Naive thymus-derived CD4-positive, alpha-beta T cell (primary cell): ENCODE results near the gene MINK1. TPM values are rescaled to one million over a fixed set of nuclear protein-coding genes. Genes with fewer than 3 reads are reported as not detected.

ENCODE experiments used
- ATAC-seq: fragments of 150-1000 bp; cut with Tn5 transposase; 2 replicates; pipeline ENCODE4 v1.10.0; 2021; ENCODE audit warnings: mild to moderate bottlenecking, moderate library complexity
- CTCF ChIA-PET: fragments of 350-600 bp; sonication (Branson Sonifier 250); formaldehyde crosslinking; loops from one replicate; lab custom pipeline; 2021; ENCODE audit warnings: antibody characterized with exemption; lab: Charles Lee
- POLR2A ChIA-PET: fragments of 350-600 bp; sonication (Branson Sonifier 250); formaldehyde crosslinking; loops from one replicate; lab custom pipeline; 2021; ENCODE audit warnings: antibody characterized with exemption, inconsistent platforms; lab: Charles Lee
- DNase-seq, 9 donors: peaks; one replicate each; pipeline versions ENCODE4 v3.0.0 to v3.0.0-alpha.2; 2020 to 2022; ENCODE audit warnings: mixed read lengths in 1 of 9
- H3K27ac ChIP-seq: one replicate; pipeline ENCODE4 v1.7.0; 2013; ENCODE audit warnings: mild to moderate bottlenecking, low read depth, low read length, moderate library complexity
- H3K27me3 ChIP-seq, 2 donors: one replicate each; pipeline ENCODE4 v1.7.0; 2013; ENCODE audit warnings: low read length in 2 of 2, mild to moderate bottlenecking in 2 of 2, moderate library complexity in 2 of 2; ENCODE audit not compliant: control insufficient read depth in 2 of 2, insufficient read depth in 2 of 2
- H3K36me3 ChIP-seq, 3 experiments: 1 replicate in 2 of 3; 2 replicates in 1 of 3; pipeline ENCODE4 v1.7.0; 2013; ENCODE audit warnings: low read length in 3 of 3, mild to moderate bottlenecking in 3 of 3, moderate library complexity in 1 of 3; ENCODE audit not compliant: insufficient read depth in 3 of 3, control insufficient read depth in 2 of 3
- H3K4me1 ChIP-seq, 2 donors: one replicate each; pipeline ENCODE4 v1.7.0; 2013; ENCODE audit warnings: low read length in 2 of 2, mild to moderate bottlenecking in 2 of 2, moderate library complexity in 1 of 2; ENCODE audit not compliant: control insufficient read depth in 2 of 2, insufficient read depth in 2 of 2
- H3K4me3 ChIP-seq: 2 replicates; pipeline ENCODE4 v1.7.0; 2013; ENCODE audit warnings: mild to moderate bottlenecking, low read length
- H3K9me3 ChIP-seq, 3 experiments: 1 replicate in 2 of 3; 2 replicates in 1 of 3; pipeline ENCODE4 v1.7.0; 2013; ENCODE audit warnings: low read length in 3 of 3; ENCODE audit not compliant: control insufficient read depth in 2 of 3
- H3K27ac Mint-ChIP-seq, 9 donors: one replicate each; pipeline ENCODE4 v1.8.0; 2020 to 2022; ENCODE audit warnings: mixed read lengths in 9 of 9, mild to moderate bottlenecking in 8 of 9, moderate library complexity in 5 of 9, inconsistent platforms in 2 of 9
- H3K27me3 Mint-ChIP-seq, 5 donors: one replicate each; pipeline ENCODE4 v1.8.0; 2021 to 2022; ENCODE audit warnings: mixed read lengths in 5 of 5, mild to moderate bottlenecking in 1 of 5
- H3K36me3 Mint-ChIP-seq, 5 donors: one replicate each; pipeline ENCODE4 v1.8.0; 2020 to 2022; ENCODE audit warnings: mixed read lengths in 5 of 5, mild to moderate bottlenecking in 3 of 5, inconsistent platforms in 1 of 5
- H3K4me1 Mint-ChIP-seq, 7 donors: one replicate each; pipeline ENCODE4 v1.8.0; 2020 to 2022; ENCODE audit warnings: mixed read lengths in 7 of 7, mild to moderate bottlenecking in 3 of 7, inconsistent platforms in 1 of 7
- H3K4me3 Mint-ChIP-seq, 10 donors: one replicate each; pipeline ENCODE4 v1.8.0; 2020 to 2022; ENCODE audit warnings: mild to moderate bottlenecking in 10 of 10, mixed read lengths in 10 of 10, moderate library complexity in 6 of 10, inconsistent platforms in 2 of 10
- H3K9me3 Mint-ChIP-seq, 11 donors: one replicate each; pipeline ENCODE4 v1.8.0; 2020 to 2022; ENCODE audit warnings: mixed read lengths in 11 of 11, mild to moderate bottlenecking in 4 of 11, inconsistent platforms in 1 of 11, moderate library complexity in 1 of 11
- intact Hi-C, 2 donors: fragments of 100-400 bp; cut with micrococcal nuclease; formaldehyde crosslinking; loops; one replicate each; pipeline ENCODE4 v1.15.1; 2023
- polyA plus RNA-seq, 2 donors: library from polyadenylated mRNA; unstranded; fragments of 300-500 nt; fragmentation: Illumina TruSeq; gene quantifications; one replicate each; pipeline ENCODE4 v1.2.3, GENCODE V29; 2021
- total RNA-seq, 6 experiments: library from RNA in 5 of 6; stranded (reverse) in 5 of 6; gene quantifications; 1 replicate in 5 of 6; 2 replicates in 1 of 6; pipeline ENCODE4 v1.2.3 and lab custom pipeline; 2021 to 2026

The MINK1 gene
- total and polyA plus RNA-seq, 7 experiments from 2014 or later = 8.3 to 142 (median 102) TPM

- Histone ChIP-seq H3K27me3 (no peaks in the 10 kb centered on the region), H3K4me3 (no peak overlapping the region), H3K36me3 (peaks cover 0 to 3% (median 0%) of the 10 kb centered on the region in 3 experiments), H3K27ac (no peak overlapping the region), H3K4me1 (no peaks in the 10 kb centered on the region), H3K9me3 (no peaks in the 10 kb centered on the region)
- ChIA-PET POLR2A (interaction anchor here (0.5 to 0.9 kb wide), 2 partner anchors 9 to 16 kb away, joined by 3 to 4 read pairs; no protein-coding TSS in a partner anchor), CTCF (no interaction called here)
- Mint-ChIP-seq H3K27me3 (no peaks in the 10 kb centered on the region), H3K27ac (no peak overlapping the region), H3K36me3 (peaks cover 0 to 26% (median 5%) of the 10 kb centered on the region in 5 donors), H3K4me3 (no peak overlapping the region), H3K9me3 (peaks cover 0 to under 1% (median 0%) of the 10 kb centered on the region in 11 donors), H3K4me1 (peaks cover 30 to 62% (median 48%) of the 10 kb centered on the region in 7 donors)
- no peak for DNase-seq
- intact Hi-C loops = no loop called here
- no peak for ATAC-seq
Observed at GRCh38 chr17:4846635-4847390, 13.7 kb downstream of the MINK1 start.

GRCh38 chr17:4849011-4849536 is 15.9 kb downstream of the MINK1 start:
- Mint-ChIP-seq H3K9me3 (peaks cover 0 to 8% (median 5%) of the 10 kb centered on the region in 11 donors), H3K27ac (no peak overlapping the region), H3K36me3 (peaks cover 0 to 35% (median 11%) of the 10 kb centered on the region in 5 donors), H3K4me3 (no peak overlapping the region), H3K27me3 (no peaks in the 10 kb centered on the region), H3K4me1 (peaks cover 33 to 65% (median 43%) of the 10 kb centered on the region in 7 donors)
- POLR2A ChIA-PET = no interaction called here
- CTCF ChIA-PET = interaction anchor here (0.6 kb wide), 1 partner anchor 545 kb away, joined by 3 read pairs; no protein-coding TSS in a partner anchor
- Histone ChIP-seq H3K9me3 (no peaks in the 10 kb centered on the region), H3K27me3 (no peaks in the 10 kb centered on the region), H3K4me3 (no peak overlapping the region), H3K4me1 (peaks cover 0 to 7% of the 10 kb centered on the region in 2 donors), H3K27ac (no peak overlapping the region), H3K36me3 (peaks cover 0 to 8% (median 0%) of the 10 kb centered on the region in 3 experiments)
- ATAC-seq (no peak), DNase-seq (no peak)
- intact Hi-C loops = no loop called here

- Mint-ChIP-seq H3K27me3 (no peaks in the 10 kb centered on the region), H3K9me3 (peaks cover 0 to 8% (median 5%) of the 10 kb centered on the region in 11 donors), H3K4me1 (peaks cover 34 to 62% (median 43%) of the 10 kb centered on the region in 7 donors), H3K4me3 (no peak overlapping the region), H3K36me3 (peaks cover 0 to 36% (median 11%) of the 10 kb centered on the region in 5 donors), H3K27ac (no peak overlapping the region)
- intact Hi-C loops = no loop called here
- Histone ChIP-seq H3K4me1 (peaks cover 0 to 8% of the 10 kb centered on the region in 2 donors), H3K27me3 (no peaks in the 10 kb centered on the region), H3K4me3 (no peak overlapping the region), H3K9me3 (no peaks in the 10 kb centered on the region), H3K27ac (no peak overlapping the region), H3K36me3 (peaks cover 0 to 6% (median 4%) of the 10 kb centered on the region in 3 experiments)
- CTCF ChIA-PET = interaction anchor here (0.7 kb wide), 1 partner anchor 16 kb away, joined by 3 read pairs; no protein-coding TSS in a partner anchor
- POLR2A ChIA-PET = no interaction called here
- no peak for ATAC-seq
- no peak for DNase-seq
Observed at GRCh38 chr17:4850246-4850645, 17.1 kb downstream of the MINK1 start.

GRCh38 chr17:4851084-4851483 is 17.9 kb downstream of the MINK1 start:
- ATAC-seq = no peak
- Mint-ChIP-seq H3K4me3 (no peak overlapping the region), H3K9me3 (peaks cover 0 to 8% (median 5%) of the 10 kb centered on the region in 11 donors), H3K27me3 (no peaks in the 10 kb centered on the region), H3K27ac (no peak overlapping the region), H3K4me1 (peaks cover 34 to 59% (median 40%) of the 10 kb centered on the region in 7 donors), H3K36me3 (peaks cover 0 to 33% (median 11%) of the 10 kb centered on the region in 5 donors)
- CTCF ChIA-PET = interaction anchor here (0.7 kb wide), 1 partner anchor 17 kb away, joined by 3 read pairs; no protein-coding TSS in a partner anchor
- Histone ChIP-seq H3K27ac (no peak overlapping the region), H3K36me3 (peaks cover 0 to 7% (median 4%) of the 10 kb centered on the region in 3 experiments), H3K27me3 (no peaks in the 10 kb centered on the region), H3K4me3 (no peak overlapping the region), H3K4me1 (peaks cover 0 to 8% of the 10 kb centered on the region in 2 donors), H3K9me3 (no peaks in the 10 kb centered on the region)
- DNase-seq = no peak
- POLR2A ChIA-PET = no interaction called here
- intact Hi-C loops = no loop called here

- H3K36me3 ChIP-seq = peaks cover 0 to 17% (median 4%) of the 10 kb centered on the region in 3 experiments
- Mint-ChIP-seq H3K27me3 (no peaks in the 10 kb centered on the region), H3K4me1 (peaks cover 39 to 65% (median 47%) of the 10 kb centered on the region in 7 donors), H3K27ac (peak overlapping the region in 8 of 9 donors; percentile 5 to 90 (median 59)), H3K36me3 (peaks cover 0 to 43% (median 18%) of the 10 kb centered on the region in 5 donors), H3K4me3 (peak overlapping the region in 4 of 10 donors; percentile 6 to 37 (median 28)), H3K9me3 (peaks cover 0 to 8% (median 5%) of the 10 kb centered on the region in 11 donors)
- H3K27me3 ChIP-seq = no peaks in the 10 kb centered on the region
- intact Hi-C loops = no loop called here
- H3K4me3 ChIP-seq = no peak overlapping the region
- DNase-seq (peak in 6 of 9 donors; percentile 16 to 61 (median 32)), ATAC-seq (peak; percentile 54)
- POLR2A ChIA-PET = no interaction called here
- H3K4me1 ChIP-seq = peaks cover 0 to 8% of the 10 kb centered on the region in 2 donors
- no peak overlapping the region for H3K27ac ChIP-seq
- CTCF ChIA-PET = no interaction called here
- no peaks in the 10 kb centered on the region for H3K9me3 ChIP-seq
Observed at GRCh38 chr17:4852567-4853207, 19.5 kb downstream of the MINK1 start.

- Histone ChIP-seq H3K36me3 (peaks cover 0 to 17% (median 4%) of the 10 kb centered on the region in 3 experiments), H3K4me1 (peaks cover 0 to 8% of the 10 kb centered on the region in 2 donors), H3K27me3 (no peaks in the 10 kb centered on the region), H3K27ac (no peak overlapping the region), H3K9me3 (no peaks in the 10 kb centered on the region), H3K4me3 (no peak overlapping the region)
- H3K27me3 Mint-ChIP-seq = no peaks in the 10 kb centered on the region
- intact Hi-C loops = no loop called here
- CTCF ChIA-PET = no interaction called here
- peak overlapping the region in 3 of 9 donors; percentile 62 to 91 (median 69) for H3K27ac Mint-ChIP-seq
- H3K4me1 Mint-ChIP-seq = peaks cover 38 to 67% (median 53%) of the 10 kb centered on the region in 7 donors
- ATAC-seq (no peak), DNase-seq (no peak)
- H3K4me3 Mint-ChIP-seq = peak overlapping the region in 1 of 10 donors; percentile 6
- POLR2A ChIA-PET = no interaction called here
- peaks cover 0 to 8% (median 5%) of the 10 kb centered on the region in 11 donors for H3K9me3 Mint-ChIP-seq
- H3K36me3 Mint-ChIP-seq = peaks cover 0 to 44% (median 20%) of the 10 kb centered on the region in 5 donors
Observed at GRCh38 chr17:4853208-4853671, 20.1 kb downstream of the MINK1 start.
